WI38 (cell line): ENCODE data around the gene KIF21A.

Source experiments
- H3K4me3 ChIP-seq: 2 replicates; pipeline ENCODE4 v1.5.1; 2011; ENCODE audit warnings: low read depth, mild to moderate bottlenecking, control low read depth, low read length
- TF ChIP-seq, protein P1 (sequence below): IDR thresholded peaks from 2 replicates; pipeline ENCODE4 v1.5.1; 2012; ENCODE audit warnings: low read depth, mild to moderate bottlenecking, control low read depth, low read length

The KIF21A gene

GRCh38 chr12:39369756-39370155 lies 73.2 kb downstream of the KIF21A start:
- TF ChIP-seq, protein P1, sequence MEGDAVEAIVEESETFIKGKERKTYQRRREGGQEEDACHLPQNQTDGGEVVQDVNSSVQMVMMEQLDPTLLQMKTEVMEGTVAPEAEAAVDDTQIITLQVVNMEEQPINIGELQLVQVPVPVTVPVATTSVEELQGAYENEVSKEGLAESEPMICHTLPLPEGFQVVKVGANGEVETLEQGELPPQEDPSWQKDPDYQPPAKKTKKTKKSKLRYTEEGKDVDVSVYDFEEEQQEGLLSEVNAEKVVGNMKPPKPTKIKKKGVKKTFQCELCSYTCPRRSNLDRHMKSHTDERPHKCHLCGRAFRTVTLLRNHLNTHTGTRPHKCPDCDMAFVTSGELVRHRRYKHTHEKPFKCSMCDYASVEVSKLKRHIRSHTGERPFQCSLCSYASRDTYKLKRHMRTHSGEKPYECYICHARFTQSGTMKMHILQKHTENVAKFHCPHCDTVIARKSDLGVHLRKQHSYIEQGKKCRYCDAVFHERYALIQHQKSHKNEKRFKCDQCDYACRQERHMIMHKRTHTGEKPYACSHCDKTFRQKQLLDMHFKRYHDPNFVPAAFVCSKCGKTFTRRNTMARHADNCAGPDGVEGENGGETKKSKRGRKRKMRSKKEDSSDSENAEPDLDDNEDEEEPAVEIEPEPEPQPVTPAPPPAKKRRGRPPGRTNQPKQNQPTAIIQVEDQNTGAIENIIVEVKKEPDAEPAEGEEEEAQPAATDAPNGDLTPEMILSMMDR, result no peak
- no peak overlapping the region for H3K4me3 ChIP-seq

GRCh38 chr12:39368891-39369290 lies 74.0 kb downstream of the KIF21A start:
- no peak overlapping the region for H3K4me3 ChIP-seq
- TF ChIP-seq, protein P1, result no peak

- no peak overlapping the region for H3K4me3 ChIP-seq
- TF ChIP-seq, protein P1, result no peak
Observed at GRCh38 chr12:39368096-39368495, 74.8 kb downstream of the KIF21A start.

GRCh38 chr12:39367494-39367893 lies 75.4 kb downstream of the KIF21A start:
- no peak overlapping the region for H3K4me3 ChIP-seq
- TF ChIP-seq, protein P1, result no peak

DNA sequence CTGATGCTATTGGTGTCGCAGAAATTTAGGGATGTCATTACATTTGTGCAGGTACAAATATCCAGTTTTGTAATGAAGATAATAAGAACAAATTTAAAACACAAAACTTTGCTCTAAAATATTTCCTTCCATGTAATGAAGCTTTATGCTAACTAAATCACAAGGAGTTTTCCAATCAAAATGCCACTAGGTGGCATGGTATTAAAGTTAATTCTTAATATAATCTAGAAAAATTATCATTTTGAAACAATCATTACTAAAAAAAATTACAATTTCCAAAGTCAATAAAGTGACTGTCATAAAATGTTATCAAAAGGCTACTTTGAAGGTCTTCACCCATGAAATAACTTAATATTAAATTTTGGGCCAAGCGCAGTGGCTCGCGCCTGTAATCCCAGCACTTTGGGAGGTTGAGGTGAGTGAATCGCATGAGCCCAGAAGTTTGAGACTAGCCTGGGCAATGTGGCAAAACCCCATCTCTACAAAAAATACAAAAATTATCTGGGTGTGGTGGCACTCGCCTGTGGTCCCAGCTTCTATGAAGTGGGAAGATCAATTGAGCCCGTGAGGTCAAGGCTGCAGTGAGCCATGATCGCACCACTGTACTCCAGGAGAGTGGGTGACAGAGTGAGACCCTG lies 77.4 kb downstream of the KIF21A start:
- TF ChIP-seq, protein P1, result no peak
- H3K4me3 ChIP-seq, result no peak overlapping the region

DNA sequence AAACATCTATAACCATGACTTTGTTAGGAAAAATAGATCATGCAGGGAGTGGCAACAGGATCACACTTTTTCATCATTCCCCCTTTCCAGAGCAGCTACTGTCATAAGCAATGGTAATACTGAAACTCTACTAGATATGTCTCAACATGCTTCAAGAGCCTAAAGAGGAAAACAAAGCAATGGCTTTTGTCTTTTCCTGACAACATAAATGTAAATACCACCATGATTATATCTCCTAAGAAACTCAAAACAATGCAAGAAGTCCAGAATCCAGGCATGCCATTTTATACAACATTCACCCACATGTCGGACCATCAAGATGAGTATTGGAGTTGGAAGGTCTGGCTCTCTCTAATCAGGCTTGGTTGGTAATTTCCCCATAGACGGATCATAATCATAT lies 78.7 kb downstream of the KIF21A start:
- no peak overlapping the region for H3K4me3 ChIP-seq
- TF ChIP-seq, protein P1, result no peak

- H3K4me3 ChIP-seq, result no peak overlapping the region
- TF ChIP-seq, protein P1, result no peak
Observed at GRCh38 chr12:39359645-39360044, 83.3 kb downstream of the KIF21A start.
